Adrenal gland (tissue), 5 donors: Measurements from ENCODE around the gene COPB1.

Experiments used
- POLR2A ChIP-seq, 2 donors: fragments of 450-650 bp; IDR thresholded peaks; one replicate each; pipeline ENCODE4 v1.6.1; 2017; ENCODE audit warnings: antibody characterized with exemption in 2 of 2, mild to moderate bottlenecking in 2 of 2, moderate library complexity in 1 of 2
- TF ChIP-seq, protein P1 (sequence below), 6 experiments: fragments of 450-650 bp in 4 of 6; fragments of 200-600 bp in 2 of 6; sonication (generic) in 1 of 6; IDR thresholded peaks; 1 replicate in 5 of 6; 2 replicates in 1 of 6; pipeline versions ENCODE4 v1.5.1 to v1.8.0; 2016 to 2021; ENCODE audit warnings: antibody characterized with exemption in 6 of 6, mild to moderate bottlenecking in 2 of 6, moderate library complexity in 1 of 6
- donor health status: DM: no; HTN: no; CAD: no.

DNA sequence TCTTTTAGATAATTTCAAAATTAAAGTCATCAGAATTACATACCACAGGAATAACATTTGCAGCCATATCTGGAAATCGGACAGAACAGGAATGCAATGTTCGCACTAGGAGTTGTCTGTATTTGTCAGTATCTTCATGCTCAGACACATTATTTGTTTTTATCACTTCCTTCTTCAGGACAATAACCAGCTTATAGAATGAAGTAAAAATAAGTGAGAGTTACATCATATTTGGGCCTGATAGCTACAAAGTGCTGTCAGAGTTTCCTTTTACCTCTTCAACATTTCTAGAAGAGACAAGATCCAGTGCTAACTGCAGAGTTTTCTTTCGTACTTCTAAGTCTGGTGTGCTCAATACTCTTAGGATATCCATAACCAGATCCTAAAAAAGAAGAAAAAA lies 18.9 kb downstream of the COPB1 start:
- no peak for TF ChIP-seq POLR2A (IDR thresholded peaks at IDR 0.05)
- TF ChIP-seq, protein P1, sequence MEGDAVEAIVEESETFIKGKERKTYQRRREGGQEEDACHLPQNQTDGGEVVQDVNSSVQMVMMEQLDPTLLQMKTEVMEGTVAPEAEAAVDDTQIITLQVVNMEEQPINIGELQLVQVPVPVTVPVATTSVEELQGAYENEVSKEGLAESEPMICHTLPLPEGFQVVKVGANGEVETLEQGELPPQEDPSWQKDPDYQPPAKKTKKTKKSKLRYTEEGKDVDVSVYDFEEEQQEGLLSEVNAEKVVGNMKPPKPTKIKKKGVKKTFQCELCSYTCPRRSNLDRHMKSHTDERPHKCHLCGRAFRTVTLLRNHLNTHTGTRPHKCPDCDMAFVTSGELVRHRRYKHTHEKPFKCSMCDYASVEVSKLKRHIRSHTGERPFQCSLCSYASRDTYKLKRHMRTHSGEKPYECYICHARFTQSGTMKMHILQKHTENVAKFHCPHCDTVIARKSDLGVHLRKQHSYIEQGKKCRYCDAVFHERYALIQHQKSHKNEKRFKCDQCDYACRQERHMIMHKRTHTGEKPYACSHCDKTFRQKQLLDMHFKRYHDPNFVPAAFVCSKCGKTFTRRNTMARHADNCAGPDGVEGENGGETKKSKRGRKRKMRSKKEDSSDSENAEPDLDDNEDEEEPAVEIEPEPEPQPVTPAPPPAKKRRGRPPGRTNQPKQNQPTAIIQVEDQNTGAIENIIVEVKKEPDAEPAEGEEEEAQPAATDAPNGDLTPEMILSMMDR (IDR thresholded peaks at IDR 0.05), result no peak
